Endothelial cell of umbilical vein (primary cell): Measurements from ENCODE around the gene TP53AIP1. TPM values are rescaled to one million over a fixed set of nuclear protein-coding genes. Genes with fewer than 3 reads are reported as not detected.

ENCODE experiments used
- BruUV-seq: library from RNA; stranded (reverse); fragments of 400-500 nt; replicated peaks from 2 replicates; lab custom pipeline; 2021; lab: Mats Ljungman, UMichigan
- CTCF ChIA-PET: fragments of 300-600, 350-600 bp; sonication (Branson Sonifier 250); formaldehyde crosslinking; loops from one replicate; lab custom pipeline; 2021; ENCODE audit warnings: antibody characterized with exemption, inconsistent platforms; lab: Charles Lee
- POLR2A ChIA-PET: fragments of 300-600, 350-600 bp; sonication (Branson Sonifier 250); formaldehyde crosslinking; loops from one replicate; lab custom pipeline; 2021; ENCODE audit warnings: antibody characterized with exemption, inconsistent platforms; lab: Charles Lee
- DNase-seq: peaks from one replicate; pipeline ENCODE4 v3.0.0-alpha.2; 2011; ENCODE audit warnings: low read depth, low spot score
- FAIRE-seq: peaks from 2 replicates; lab custom pipeline; 2011; peaks lifted over from hg19 to GRCh38; lab: Jason Lieb, UNC
- H2AFZ ChIP-seq: 2 replicates; pipeline ENCODE4 v1.6.0; 2012; ENCODE audit warnings: low read depth, low read length, control low read depth, inconsistent platforms
- H3K27ac ChIP-seq: 2 replicates; pipeline ENCODE4 v1.5.1; 2011; ENCODE audit warnings: low read depth, mild to moderate bottlenecking, control low read depth, low read length, moderate library complexity; ENCODE audit not compliant: insufficient read depth
- H3K27me3 ChIP-seq, 2 experiments: 2 replicates each; pipeline versions ENCODE4 v1.6.0 to v1.6.1; 2011; ENCODE audit warnings: low read length in 2 of 2, mixed read lengths in 1 of 2; ENCODE audit not compliant: control insufficient read depth in 2 of 2, insufficient read depth in 2 of 2
- H3K36me3 ChIP-seq, 2 experiments: 2 replicates in 1 of 2; 3 replicates in 1 of 2; pipeline ENCODE4 v1.5.1; 2011; ENCODE audit warnings: low read length in 2 of 2, mild to moderate bottlenecking in 1 of 2, moderate library complexity in 1 of 2; ENCODE audit not compliant: control insufficient read depth in 2 of 2, insufficient read depth in 2 of 2; ENCODE audit errors: extremely low read depth in 1 of 2
- H3K4me1 ChIP-seq: 3 replicates; pipeline ENCODE4 v1.5.1; 2011; ENCODE audit warnings: mild to moderate bottlenecking, low read length; ENCODE audit not compliant: control insufficient read depth, insufficient read depth; ENCODE audit errors: extremely low read depth
- H3K4me2 ChIP-seq: 2 replicates; pipeline ENCODE4 v1.6.1; 2011; ENCODE audit warnings: low read length, control low read depth, mixed read lengths; ENCODE audit not compliant: insufficient read depth
- H3K4me3 ChIP-seq, 3 experiments: fragments of 200-600 bp in 1 of 3; sonication (generic), shearing (Covaris generic) in 1 of 3; replicated peaks in 1 of 3; 2 replicates each; pipeline ENCODE4 v1.5.1; 2011 to 2016; ENCODE audit warnings: control low read depth in 3 of 3, low read length in 3 of 3, mild to moderate bottlenecking in 2 of 3, inconsistent platforms in 1 of 3, low read depth in 1 of 3, moderate library complexity in 1 of 3; ENCODE audit not compliant: insufficient read depth in 1 of 3
- H3K79me2 ChIP-seq: 2 replicates; pipeline ENCODE4 v1.6.0; 2012; ENCODE audit warnings: low read length, inconsistent platforms; ENCODE audit not compliant: control insufficient read depth, insufficient read depth
- H3K9ac ChIP-seq: replicated peaks from 2 replicates; pipeline ENCODE3; 2011; ENCODE audit warnings: low read length, control low read depth; ENCODE audit not compliant: insufficient read depth; ENCODE audit errors: extremely low read depth
- H3K9me1 ChIP-seq: replicated peaks from 3 replicates; pipeline ENCODE4 v1.6.0; 2011; ENCODE audit warnings: mild to moderate bottlenecking, low read length; ENCODE audit not compliant: control insufficient read depth, insufficient read depth; ENCODE audit errors: extremely low read depth
- H3K9me3 ChIP-seq: replicated peaks from 2 replicates; pipeline ENCODE4 v1.5.1; 2012; ENCODE audit warnings: low read length, inconsistent platforms; ENCODE audit not compliant: control insufficient read depth, insufficient read depth
- H4K20me1 ChIP-seq: replicated peaks from 2 replicates; pipeline ENCODE3; 2011; ENCODE audit warnings: mild to moderate bottlenecking, low read length; ENCODE audit not compliant: control insufficient read depth, insufficient read depth; ENCODE audit errors: extremely low read depth
- CTCF ChIP-seq, 2 donors: IDR thresholded peaks; 1 replicate in 1 of 2; 2 replicates in 1 of 2; pipeline ENCODE4 v1.5.1; 2011; ENCODE audit warnings: low read length in 2 of 2, mild to moderate bottlenecking in 2 of 2, moderate library complexity in 2 of 2, control low read depth in 1 of 2, inconsistent platforms in 1 of 2, low read depth in 1 of 2; ENCODE audit not compliant: insufficient read depth in 1 of 2; ENCODE audit errors: extremely low read depth in 1 of 2
- EZH2 ChIP-seq: IDR thresholded peaks from 2 replicates; pipeline ENCODE4 v1.6.1; 2012; ENCODE audit warnings: borderline replicate concordance, low read depth, mild to moderate bottlenecking, moderate library complexity, low read length, inconsistent platforms; ENCODE audit not compliant: severe bottlenecking
- FOS ChIP-seq: IDR thresholded peaks from 2 replicates; pipeline ENCODE4 v1.6.1; 2011; ENCODE audit warnings: mild to moderate bottlenecking, low read length, moderate library complexity, borderline replicate concordance; ENCODE audit not compliant: insufficient read depth
- GATA2 ChIP-seq: IDR thresholded peaks from 2 replicates; pipeline ENCODE4 v1.7.0; 2011; ENCODE audit warnings: low read depth, mild to moderate bottlenecking, moderate library complexity, mixed read lengths, low read length; ENCODE audit not compliant: insufficient read length, insufficient read depth
- JUN ChIP-seq: IDR thresholded peaks from 2 replicates; pipeline ENCODE4 v1.6.1; 2011; ENCODE audit warnings: borderline replicate concordance, low read depth; ENCODE audit not compliant: insufficient read length, insufficient read depth
- MAX ChIP-seq: IDR thresholded peaks from 2 replicates; pipeline ENCODE4 v1.6.1; 2011; ENCODE audit not compliant: insufficient read depth, insufficient read length
- MYC ChIP-seq: IDR thresholded peaks from one replicate; pipeline ENCODE4 v1.6.1; 2011; ENCODE audit warnings: mild to moderate bottlenecking, low read depth, low read length
- POLR2A ChIP-seq: IDR thresholded peaks from 2 replicates; pipeline ENCODE4 v1.6.1; 2012; ENCODE audit warnings: low read depth, mild to moderate bottlenecking, control low read depth, low read length
- POLR2AphosphoS5 ChIP-seq: IDR thresholded peaks from 2 replicates; pipeline ENCODE4 v1.6.1; 2012; ENCODE audit warnings: low read depth, mild to moderate bottlenecking, control low read depth, low read length, moderate library complexity; ENCODE audit not compliant: insufficient read depth
- dilution Hi-C: fragments of 300-500 bp; cut with MboI; formaldehyde crosslinking; loops from one replicate; pipeline ENCODE4 v1.15.0; 2019; ENCODE audit warnings: low sequenced_read_pairs; ENCODE audit not compliant: extremely low pct_ligation_motif_present
- intact Hi-C: fragments of 100-400 bp; cut with micrococcal nuclease; formaldehyde crosslinking; loops from one replicate; pipeline ENCODE4 v1.10.0; 2022
- polyA plus RNA-seq, 4 experiments: library from polyadenylated mRNA; depleted of rRNA in 3 of 4; stranded (reverse) in 3 of 4; unstranded in 1 of 4; fragments of >200 nt; gene quantifications; 2 replicates each; pipeline versions ENCODE4 v1.2.1 to v1.2.3, GENCODE V29; 2011 to 2012; ENCODE audit warnings: missing spikeins in 1 of 4
- total RNA-seq: library from RNA; stranded (reverse); gene quantifications from 2 replicates; pipeline ENCODE4 v1.2.3, GENCODE V29; 2021

The TP53AIP1 gene
- total and polyA plus RNA-seq, 2 donors (not counting 3 experiments of a cell fraction or from before 2014, with no cell fraction given), result not detected

- POLR2A ChIA-PET, result no interaction called here
- FAIRE-seq, result no peak
Observed at GRCh38 chr11:128894286-128894681, 48.4 kb downstream of the TP53AIP1 start.

More at GRCh38 chr11:128894286-128894681, 48.4 kb downstream of the TP53AIP1 start:
- Histone ChIP-seq H3K9ac (no peak overlapping the region), H3K9me1 (no peaks in the 10 kb centered on the region), H3K27me3 (peaks cover 13 to 17% of the 10 kb centered on the region in 2 experiments), H3K27ac (no peak overlapping the region), H3K9me3 (no peaks in the 10 kb centered on the region), H3K4me1 (peaks cover 5% of the 10 kb centered on the region), H3K4me3 (no peak overlapping the region), H3K36me3 (no peaks in the 10 kb centered on the region), H3K79me2 (no peaks in the 10 kb centered on the region), H2AFZ (no peak overlapping the region), H4K20me1 (no peaks in the 10 kb centered on the region), H3K4me2 (no peak overlapping the region)
- TF ChIP-seq MYC (no peak), EZH2 (no peak), GATA2 (no peak), MAX (no peak), POLR2AphosphoS5 (no peak), CTCF (IDR thresholded peaks at IDR 0.05; ENCODE audit: extremely low read depth in 1 of 2, insufficient read depth in 1 of 2, low read depth in 1 of 2, low read length in 2 of 2) (no peak), POLR2A (no peak), JUN (no peak), FOS (no peak)
- BruUV-seq, result no TSS peak
- DNase-seq, result no peak
- intact Hi-C loops, result no loop called here
- CTCF ChIA-PET, result interaction anchor here (1.4 to 4.0 kb wide), 2 partner anchors 9 to 62 kb away, joined by 7 to 28 read pairs; no protein-coding TSS in a partner anchor
- dilution Hi-C loops, result no loop called here
